ENCODE results near the gene RABGAP1L. TPM values are rescaled to one million over a fixed set of nuclear protein-coding genes. Genes with fewer than 3 reads are reported as not detected.

Gene RABGAP1L
- total and polyA plus RNA-seq, 4 donors: 33.7 to 128 (median 62.1) TPM

DNA sequence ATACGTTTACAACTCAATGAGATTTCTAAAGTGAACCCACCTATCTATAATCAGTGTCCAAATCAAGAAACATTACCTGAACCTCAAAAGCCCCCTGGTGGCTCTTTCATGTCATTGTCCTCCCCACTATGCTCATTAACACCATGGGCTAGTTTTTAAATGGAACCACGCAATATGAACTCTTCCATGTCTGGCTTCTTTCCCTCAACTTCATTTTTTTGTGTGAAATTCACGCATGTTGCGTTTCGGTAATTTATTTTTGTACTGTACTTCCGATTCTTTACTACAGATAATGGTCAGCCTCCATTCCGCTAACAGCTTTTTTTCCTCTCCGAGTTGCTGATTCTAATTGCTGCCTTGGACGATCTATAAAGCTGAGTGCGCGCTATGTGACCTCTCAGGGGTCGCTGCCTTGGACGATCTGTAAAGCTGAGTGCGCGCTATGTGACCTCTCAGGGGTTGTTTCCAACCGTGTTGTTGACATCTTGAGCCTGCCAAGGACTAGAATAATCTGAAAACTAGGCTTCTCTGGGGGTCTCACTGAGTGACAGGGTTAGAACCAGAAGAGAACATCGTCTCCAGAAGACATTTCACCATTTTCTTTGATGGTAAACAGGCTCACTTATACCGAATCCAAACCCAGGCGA is 839.4 kb downstream of the RABGAP1L start:
- no peaks in the 10 kb centered on the region for H3K27me3 ChIP-seq (ENCODE audit: control insufficient read depth, insufficient read depth, low read length)
- peak; percentile 33 to 91 (median 53) for DNase-seq (ENCODE audit: low read depth in 4 of 6, low spot score in 6 of 6)
- WGBS (ENCODE audit: insufficient coverage): 5% methylated on average over 14 of the region's 19 CpGs
- H3K36me3 ChIP-seq (ENCODE audit: control insufficient read depth, insufficient read depth, low read length): no peaks in the 10 kb centered on the region
- H3K27ac ChIP-seq (ENCODE audit: low read depth, low read length): peak overlapping the region; percentile 100
- no peaks in the 10 kb centered on the region for H3K9me3 ChIP-seq (ENCODE audit: control insufficient read depth, insufficient read depth, low read length)
- peak overlapping the region; percentile 87 for H3K4me3 ChIP-seq (ENCODE audit: low read depth, low read length)
- peaks cover 8% of the 10 kb centered on the region for H3K4me1 ChIP-seq (ENCODE audit: control insufficient read depth, insufficient read depth, low read length)

DNA sequence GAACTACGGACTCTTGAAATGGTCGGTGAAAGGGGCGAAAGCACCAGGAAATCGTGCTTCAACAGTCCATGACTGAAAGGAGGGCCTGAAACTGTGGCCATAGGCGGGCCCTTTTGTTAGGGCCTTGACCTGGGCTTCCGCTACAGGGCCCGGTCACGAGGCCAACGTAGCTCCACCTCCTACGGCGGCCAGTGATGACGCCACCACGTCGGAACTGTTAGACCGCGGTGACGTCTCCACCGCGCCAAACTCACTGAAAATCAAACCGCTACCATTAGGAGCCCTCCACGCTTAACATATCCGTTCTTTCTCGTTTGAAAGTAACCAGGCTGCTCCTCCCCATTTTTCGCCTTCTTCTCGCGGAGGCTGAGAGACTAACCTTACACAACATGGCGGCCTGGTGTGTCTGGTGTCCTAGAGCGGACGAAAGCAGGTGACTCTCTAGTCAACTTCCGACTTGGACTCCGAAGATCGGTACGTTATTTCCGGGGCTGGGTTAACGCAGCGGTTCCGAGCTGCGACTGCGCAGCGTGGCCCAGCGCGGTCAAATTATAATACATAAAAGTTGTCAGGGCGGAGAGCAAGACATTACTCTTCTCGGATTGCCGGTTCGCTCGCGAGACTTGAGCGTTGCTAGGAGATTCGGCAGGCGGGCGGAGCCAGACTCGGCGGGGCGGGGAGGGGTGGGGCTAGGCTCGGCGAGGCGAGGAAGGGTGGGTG is 840.1 kb downstream of the RABGAP1L start:
- peak overlapping the region; percentile 100 for H3K27ac ChIP-seq (ENCODE audit: low read depth, low read length)

DNA sequence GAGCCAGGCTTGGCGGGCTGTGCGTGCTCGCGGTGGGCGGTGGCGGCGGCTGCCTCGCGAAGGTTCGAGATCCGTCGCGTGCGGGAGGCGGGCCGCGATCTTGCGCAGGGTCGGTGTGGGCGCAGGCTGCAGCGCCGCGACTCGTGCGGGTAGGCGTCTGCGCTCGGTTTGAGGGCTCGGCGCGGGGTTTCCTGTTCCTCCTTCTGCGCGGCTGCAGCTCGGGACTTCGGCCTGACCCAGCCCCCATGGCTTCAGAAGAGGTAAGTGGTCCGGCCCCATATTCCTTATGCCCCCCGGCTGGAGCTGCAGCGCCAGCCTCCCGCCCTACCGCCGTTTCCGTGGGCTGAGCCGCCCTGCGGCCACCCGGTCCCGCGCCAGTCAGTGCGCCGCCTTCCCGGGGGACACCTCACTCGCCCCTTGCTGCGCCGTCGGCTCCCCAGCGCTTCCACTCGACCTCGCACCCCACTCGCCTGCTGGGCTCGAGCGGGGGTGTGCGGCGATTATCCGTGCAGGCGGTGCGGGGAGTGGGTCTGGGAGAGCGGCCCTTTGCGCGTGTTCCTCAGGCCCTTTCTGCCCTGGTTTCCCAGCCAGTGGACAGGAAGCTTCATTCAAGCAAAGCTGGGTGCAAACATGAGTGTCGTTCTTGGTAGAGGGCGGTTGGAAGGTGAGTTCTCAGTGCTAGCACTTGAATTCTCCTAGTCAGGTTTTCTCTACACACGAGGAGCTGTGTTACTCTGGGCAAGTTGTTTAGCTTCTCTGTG is 840.8 kb downstream of the RABGAP1L start, which contains the start of gene CACYBP:
CACYBP (plus strand) TSS at position 12 of the 761 bp plus-strand sequence; CDS start at position 246, 234 bp downstream.
- peak in 3 of 6 donors; percentile 22 to 65 (median 43) for DNase-seq (ENCODE audit: low read depth in 4 of 6, low spot score in 6 of 6)
- Histone ChIP-seq H3K9me3 (ENCODE audit: control insufficient read depth, insufficient read depth, low read length) (no peaks in the 10 kb centered on the region), H3K27me3 (ENCODE audit: control insufficient read depth, insufficient read depth, low read length) (no peaks in the 10 kb centered on the region), H3K27ac (ENCODE audit: low read depth, low read length) (peak within 1 kb of the TSS; percentile 100), H3K4me1 (ENCODE audit: control insufficient read depth, insufficient read depth, low read length) (peaks cover 8% of the 10 kb centered on the region), H3K36me3 (ENCODE audit: control insufficient read depth, insufficient read depth, low read length) (no peaks in the 10 kb centered on the region), H3K4me3 (ENCODE audit: low read depth, low read length) (peak within 1 kb of the TSS; percentile 87)
- WGBS (ENCODE audit: insufficient coverage): under 1% methylated on average over 68 of the region's 71 CpGs

More for the DNA sequence above, 840.1 kb downstream of the RABGAP1L start:
- Histone ChIP-seq H3K4me1 (ENCODE audit: control insufficient read depth, insufficient read depth, low read length) (peaks cover 8% of the 10 kb centered on the region), H3K27me3 (ENCODE audit: control insufficient read depth, insufficient read depth, low read length) (no peaks in the 10 kb centered on the region), H3K4me3 (ENCODE audit: low read depth, low read length) (peak overlapping the region; percentile 87), H3K36me3 (ENCODE audit: control insufficient read depth, insufficient read depth, low read length) (no peaks in the 10 kb centered on the region), H3K9me3 (ENCODE audit: control insufficient read depth, insufficient read depth, low read length) (no peaks in the 10 kb centered on the region)
- DNase-seq (ENCODE audit: low read depth in 4 of 6, low spot score in 6 of 6): peak; percentile 97 to 100 (median 98)
- WGBS (ENCODE audit: insufficient coverage): under 1% methylated on average over 58 of the region's 58 CpGs

DNA sequence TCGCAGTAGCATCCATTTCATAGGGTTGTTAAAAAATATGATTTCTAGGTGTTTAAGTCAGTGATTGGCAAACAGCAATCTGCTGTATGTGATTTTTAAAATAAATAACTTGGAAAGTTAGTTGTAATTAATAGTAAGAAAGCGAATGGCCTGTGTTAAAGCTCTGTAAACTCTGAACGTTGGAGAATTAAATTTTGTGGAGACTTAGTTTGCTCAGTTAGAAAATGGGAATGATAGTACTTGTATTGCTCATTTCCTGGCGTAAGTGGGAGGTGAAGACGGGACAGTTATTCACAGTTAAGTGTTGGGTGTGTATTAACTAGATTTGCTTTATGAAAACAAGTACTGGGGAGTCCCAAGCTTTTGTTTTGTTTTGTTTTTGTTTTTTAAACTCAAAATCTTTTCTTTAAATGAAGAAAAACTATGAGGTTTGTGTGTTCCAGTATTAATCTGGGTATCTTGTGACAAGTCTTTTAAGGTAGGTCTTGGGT is 841.4 kb downstream of the RABGAP1L start:
- no peaks in the 10 kb centered on the region for H3K36me3 ChIP-seq (ENCODE audit: control insufficient read depth, insufficient read depth, low read length)
- H3K9me3 ChIP-seq (ENCODE audit: control insufficient read depth, insufficient read depth, low read length): no peaks in the 10 kb centered on the region
- 3% methylated on average over 5 of the region's 5 CpGs for WGBS (ENCODE audit: insufficient coverage)
- no peak for DNase-seq (ENCODE audit: low read depth in 4 of 6, low spot score in 6 of 6)
- H3K4me3 ChIP-seq (ENCODE audit: low read depth, low read length): peak overlapping the region; percentile 87
- H3K27me3 ChIP-seq (ENCODE audit: control insufficient read depth, insufficient read depth, low read length): no peaks in the 10 kb centered on the region
- H3K4me1 ChIP-seq (ENCODE audit: control insufficient read depth, insufficient read depth, low read length): peaks cover 8% of the 10 kb centered on the region
- H3K27ac ChIP-seq (ENCODE audit: low read depth, low read length): peak overlapping the region; percentile 100

DNA sequence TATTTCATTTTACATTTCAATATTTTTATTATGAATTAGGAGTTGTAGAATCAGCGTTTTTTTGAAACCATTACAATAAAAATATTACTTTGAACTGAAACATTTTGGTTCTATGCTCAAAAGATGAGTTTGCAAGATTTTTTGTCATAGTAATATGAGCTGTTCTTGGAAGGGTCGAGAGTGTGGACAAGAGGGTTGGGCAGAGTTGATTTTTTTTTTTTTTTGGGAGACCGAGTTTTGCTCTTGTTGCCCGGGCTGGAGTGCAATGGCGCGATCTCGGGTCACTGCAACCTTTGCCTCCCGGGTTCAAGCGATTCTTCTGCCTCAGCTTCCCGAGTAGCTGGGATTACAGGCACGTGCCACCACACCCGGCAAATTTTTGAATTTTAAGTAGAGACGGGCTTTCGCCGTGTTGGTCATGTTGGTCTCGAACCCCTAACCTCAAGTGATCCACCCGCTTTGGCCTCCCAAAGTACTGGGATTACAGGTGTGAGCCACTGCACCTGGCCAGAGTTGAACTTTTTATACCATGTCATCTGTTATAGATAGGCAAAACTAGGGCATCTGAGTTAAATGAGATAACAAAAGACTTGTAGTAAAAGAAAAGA is 843.7 kb downstream of the RABGAP1L start:
- no peak for DNase-seq (ENCODE audit: low read depth in 4 of 6, low spot score in 6 of 6)
- Histone ChIP-seq H3K4me1 (ENCODE audit: control insufficient read depth, insufficient read depth, low read length) (peaks cover 8% of the 10 kb centered on the region), H3K27me3 (ENCODE audit: control insufficient read depth, insufficient read depth, low read length) (no peaks in the 10 kb centered on the region), H3K4me3 (ENCODE audit: low read depth, low read length) (no peak overlapping the region), H3K9me3 (ENCODE audit: control insufficient read depth, insufficient read depth, low read length) (no peaks in the 10 kb centered on the region), H3K27ac (ENCODE audit: low read depth, low read length) (no peak overlapping the region), H3K36me3 (ENCODE audit: control insufficient read depth, insufficient read depth, low read length) (peaks cover 2% of the 10 kb centered on the region)
- WGBS (ENCODE audit: insufficient coverage): 94% methylated on average over 12 of the region's 17 CpGs

DNA sequence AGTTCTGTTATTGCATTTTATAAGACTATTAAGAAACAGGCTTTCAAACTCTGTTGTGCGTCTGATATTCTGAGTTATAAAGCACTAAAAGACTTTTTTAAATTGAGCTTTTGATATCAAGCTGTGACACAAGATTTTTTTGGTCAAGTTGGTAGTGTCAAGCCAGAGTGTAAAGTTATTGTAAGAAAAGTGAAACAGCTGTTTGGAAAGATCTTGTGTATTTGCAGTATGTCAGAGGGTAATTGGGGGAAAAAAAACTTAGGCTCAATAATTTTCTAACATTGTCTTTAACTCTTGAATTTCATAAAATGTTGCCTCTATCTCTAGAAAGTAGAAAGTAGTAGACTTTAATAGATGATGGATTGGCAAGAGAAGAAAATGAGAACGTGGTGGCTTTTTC is 844.2 kb downstream of the RABGAP1L start:
- Histone ChIP-seq H3K36me3 (ENCODE audit: control insufficient read depth, insufficient read depth, low read length) (peaks cover 5% of the 10 kb centered on the region), H3K27ac (ENCODE audit: low read depth, low read length) (no peak overlapping the region), H3K4me1 (ENCODE audit: control insufficient read depth, insufficient read depth, low read length) (peaks cover 8% of the 10 kb centered on the region), H3K27me3 (ENCODE audit: control insufficient read depth, insufficient read depth, low read length) (no peaks in the 10 kb centered on the region), H3K4me3 (ENCODE audit: low read depth, low read length) (no peak overlapping the region), H3K9me3 (ENCODE audit: control insufficient read depth, insufficient read depth, low read length) (no peaks in the 10 kb centered on the region)
- DNase-seq (ENCODE audit: low read depth in 4 of 6, low spot score in 6 of 6): no peak
- 60% methylated on average over 1 of the region's 2 CpGs for WGBS (ENCODE audit: insufficient coverage)

DNA sequence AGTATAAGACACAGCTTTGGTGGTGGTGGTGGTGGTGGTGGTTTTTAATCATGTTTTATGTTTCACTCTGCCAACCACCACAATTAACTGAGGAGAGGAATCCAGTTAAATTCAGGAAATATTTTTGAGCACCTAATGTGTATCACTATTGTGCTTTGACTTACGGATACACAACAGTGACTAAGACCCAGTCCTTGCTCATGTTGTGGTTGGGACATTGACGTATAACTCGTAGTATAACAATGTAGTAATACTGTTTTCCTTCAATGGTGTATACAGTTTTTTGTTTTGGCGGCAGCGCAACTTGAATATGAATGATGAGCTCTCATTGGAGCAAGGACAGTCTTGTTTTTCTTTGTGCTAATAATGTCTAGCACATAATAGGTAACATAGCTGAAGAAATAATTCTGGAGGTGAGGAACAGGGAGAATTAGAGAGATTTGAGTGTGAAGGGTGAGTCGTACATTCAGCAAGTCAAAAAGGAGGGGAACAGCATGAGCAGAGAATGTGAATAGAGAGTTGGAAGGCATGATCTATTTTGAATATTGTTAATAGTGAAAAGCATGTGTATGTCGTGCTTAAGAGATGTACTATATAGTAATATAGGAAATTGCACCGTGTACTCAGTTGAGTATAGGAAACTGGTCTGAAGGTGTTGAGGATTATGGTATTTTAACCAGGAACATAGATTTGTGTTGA is 845.9 kb downstream of the RABGAP1L start:
- Histone ChIP-seq H3K27ac (ENCODE audit: low read depth, low read length) (no peak overlapping the region), H3K9me3 (ENCODE audit: control insufficient read depth, insufficient read depth, low read length) (no peaks in the 10 kb centered on the region), H3K4me3 (ENCODE audit: low read depth, low read length) (no peak overlapping the region), H3K36me3 (ENCODE audit: control insufficient read depth, insufficient read depth, low read length) (peaks cover 11% of the 10 kb centered on the region), H3K4me1 (ENCODE audit: control insufficient read depth, insufficient read depth, low read length) (peaks cover 4% of the 10 kb centered on the region), H3K27me3 (ENCODE audit: control insufficient read depth, insufficient read depth, low read length) (no peaks in the 10 kb centered on the region)
- WGBS (ENCODE audit: insufficient coverage): 93% methylated on average over 5 of the region's 8 CpGs
- DNase-seq (ENCODE audit: low read depth in 4 of 6, low spot score in 6 of 6): no peak

DNA sequence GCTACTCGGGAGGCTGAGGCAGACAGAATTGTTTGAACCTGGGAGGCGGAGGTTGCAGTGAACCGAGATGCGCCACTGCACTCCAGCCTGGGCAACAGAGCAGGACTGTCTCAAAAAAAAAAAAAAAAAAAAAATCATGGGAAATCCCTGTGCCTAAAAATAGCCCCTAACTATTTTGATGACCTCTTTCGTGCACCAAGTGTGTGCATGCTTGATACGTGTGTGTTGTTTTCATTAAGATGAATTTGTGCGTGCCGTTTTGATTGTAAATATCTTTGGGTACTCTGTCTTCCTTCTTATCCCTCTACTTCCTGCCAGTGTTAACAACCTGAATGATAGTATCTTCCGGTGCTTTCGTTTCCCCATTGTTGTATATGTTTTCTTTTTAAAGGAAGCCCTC is 850.2 kb downstream of the RABGAP1L start:
- WGBS (ENCODE audit: insufficient coverage): no CpG with 5 or more reads among the region's 10 CpGs

DNA sequence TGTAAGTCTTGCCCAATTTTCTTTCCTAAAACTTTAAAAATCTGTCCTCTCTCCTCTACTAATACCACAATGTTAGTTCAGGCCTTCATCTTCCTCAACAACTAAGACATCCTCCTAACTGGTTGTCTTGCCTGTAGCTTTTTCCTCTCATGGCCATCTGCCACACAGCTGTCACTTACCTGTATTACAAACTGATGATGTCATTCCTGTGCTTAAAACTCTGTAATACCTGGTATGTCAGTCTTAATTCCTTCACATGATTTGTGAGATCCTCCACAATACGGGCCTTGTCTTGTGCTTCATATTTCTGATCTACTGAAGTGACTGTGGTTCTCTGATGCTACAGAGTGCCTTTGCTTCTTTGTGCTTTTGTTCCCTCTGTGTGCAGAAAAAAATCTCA is 854.1 kb downstream of the RABGAP1L start:
- Histone ChIP-seq H3K4me3 (ENCODE audit: low read depth, low read length) (no peak overlapping the region), H3K27me3 (ENCODE audit: control insufficient read depth, insufficient read depth, low read length) (no peaks in the 10 kb centered on the region), H3K27ac (ENCODE audit: low read depth, low read length) (no peak overlapping the region), H3K9me3 (ENCODE audit: control insufficient read depth, insufficient read depth, low read length) (no peaks in the 10 kb centered on the region), H3K4me1 (ENCODE audit: control insufficient read depth, insufficient read depth, low read length) (no peaks in the 10 kb centered on the region), H3K36me3 (ENCODE audit: control insufficient read depth, insufficient read depth, low read length) (peaks cover 34% of the 10 kb centered on the region)
- DNase-seq (ENCODE audit: low read depth in 4 of 6, low spot score in 6 of 6): no peak
- no CpG with 5 or more reads among the region's 1 CpG for WGBS (ENCODE audit: insufficient coverage)

More for the DNA sequence above, 850.2 kb downstream of the RABGAP1L start:
- no peak overlapping the region for H3K4me3 ChIP-seq (ENCODE audit: low read depth, low read length)
- no peaks in the 10 kb centered on the region for H3K4me1 ChIP-seq (ENCODE audit: control insufficient read depth, insufficient read depth, low read length)
- no peak overlapping the region for H3K27ac ChIP-seq (ENCODE audit: low read depth, low read length)
- no peaks in the 10 kb centered on the region for H3K27me3 ChIP-seq (ENCODE audit: control insufficient read depth, insufficient read depth, low read length)
- H3K9me3 ChIP-seq (ENCODE audit: control insufficient read depth, insufficient read depth, low read length): no peaks in the 10 kb centered on the region
- H3K36me3 ChIP-seq (ENCODE audit: control insufficient read depth, insufficient read depth, low read length): peaks cover 16% of the 10 kb centered on the region
- DNase-seq (ENCODE audit: low read depth in 4 of 6, low spot score in 6 of 6): no peak
